Measurements from ENCODE around the gene ANKRD62.

DNA sequence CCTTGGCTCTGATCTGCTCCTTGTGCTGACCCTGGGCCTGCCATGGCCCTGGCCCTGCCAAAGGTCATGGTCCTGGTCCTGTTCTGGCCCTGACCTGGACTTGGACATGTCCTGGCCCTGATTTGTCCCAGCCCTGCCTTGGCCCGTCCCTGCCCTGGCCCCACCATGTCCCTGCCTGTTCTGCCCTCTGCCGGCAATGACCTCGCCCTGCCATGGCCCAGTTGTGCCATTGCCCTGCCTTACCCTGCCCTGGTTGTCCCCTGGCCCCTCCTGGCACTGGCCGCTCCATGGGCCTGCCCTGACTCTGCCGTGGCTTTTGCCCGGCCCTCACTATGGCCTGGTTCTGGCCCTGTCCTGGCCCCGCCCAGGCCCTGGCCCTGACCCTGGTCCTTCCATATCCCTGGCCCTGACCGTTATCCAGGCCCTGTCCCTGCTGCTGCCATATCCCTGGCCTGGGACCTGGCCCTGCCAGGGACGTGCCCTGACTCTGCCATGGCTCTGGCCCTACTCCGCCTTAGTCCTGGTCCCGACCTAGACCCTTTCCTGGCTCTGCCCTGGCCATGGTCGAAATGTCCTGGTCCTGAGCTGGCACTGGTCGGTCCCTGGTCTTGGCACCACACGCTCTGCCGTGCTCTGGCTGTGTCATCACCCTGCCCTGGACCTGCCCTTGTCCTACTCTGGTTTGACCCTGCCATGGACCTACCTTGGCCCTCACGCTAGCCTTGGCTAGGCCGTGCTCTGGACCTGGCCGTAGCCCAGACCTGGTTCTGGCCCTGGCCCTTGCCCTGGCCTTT, 6.8 kb upstream of the ANKRD62 start:
- TF ChIP-seq POLR2A (IDR thresholded peaks at IDR 0.05): no peak
- TF ChIP-seq, protein P1, sequence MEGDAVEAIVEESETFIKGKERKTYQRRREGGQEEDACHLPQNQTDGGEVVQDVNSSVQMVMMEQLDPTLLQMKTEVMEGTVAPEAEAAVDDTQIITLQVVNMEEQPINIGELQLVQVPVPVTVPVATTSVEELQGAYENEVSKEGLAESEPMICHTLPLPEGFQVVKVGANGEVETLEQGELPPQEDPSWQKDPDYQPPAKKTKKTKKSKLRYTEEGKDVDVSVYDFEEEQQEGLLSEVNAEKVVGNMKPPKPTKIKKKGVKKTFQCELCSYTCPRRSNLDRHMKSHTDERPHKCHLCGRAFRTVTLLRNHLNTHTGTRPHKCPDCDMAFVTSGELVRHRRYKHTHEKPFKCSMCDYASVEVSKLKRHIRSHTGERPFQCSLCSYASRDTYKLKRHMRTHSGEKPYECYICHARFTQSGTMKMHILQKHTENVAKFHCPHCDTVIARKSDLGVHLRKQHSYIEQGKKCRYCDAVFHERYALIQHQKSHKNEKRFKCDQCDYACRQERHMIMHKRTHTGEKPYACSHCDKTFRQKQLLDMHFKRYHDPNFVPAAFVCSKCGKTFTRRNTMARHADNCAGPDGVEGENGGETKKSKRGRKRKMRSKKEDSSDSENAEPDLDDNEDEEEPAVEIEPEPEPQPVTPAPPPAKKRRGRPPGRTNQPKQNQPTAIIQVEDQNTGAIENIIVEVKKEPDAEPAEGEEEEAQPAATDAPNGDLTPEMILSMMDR (IDR thresholded peaks at IDR 0.05): no peak
